GM10847 (cell line): ENCODE measurements around the gene DACH1.

Source experiments
- POLR2A ChIP-seq: IDR thresholded peaks from 2 replicates; pipeline ENCODE4 v1.6.1; 2011; ENCODE audit not compliant: insufficient read length; ENCODE audit errors: extremely low read depth

Gene DACH1

GRCh38 chr13:71503781-71504180, 363.2 kb downstream of the DACH1 start:
- no peak for TF ChIP-seq POLR2A

- no peak for TF ChIP-seq POLR2A
These were observed 367.0 kb downstream of the DACH1 start for GRCh38 chr13:71499944-71500514.

- no peak for TF ChIP-seq POLR2A
These were observed 367.8 kb downstream of the DACH1 start for GRCh38 chr13:71499235-71499634.

- TF ChIP-seq POLR2A: no peak
These were observed 373.8 kb downstream of the DACH1 start for GRCh38 chr13:71493189-71493588.

GRCh38 chr13:71492346-71492871, 374.6 kb downstream of the DACH1 start:
- no peak for TF ChIP-seq POLR2A

GRCh38 chr13:71491010-71491409, 376.0 kb downstream of the DACH1 start:
- TF ChIP-seq POLR2A: no peak

- no peak for TF ChIP-seq POLR2A
These were observed 378.0 kb downstream of the DACH1 start for GRCh38 chr13:71489041-71489440.

GRCh38 chr13:71488201-71488600, 378.8 kb downstream of the DACH1 start:
- no peak for TF ChIP-seq POLR2A

GRCh38 chr13:71485913-71486312, 381.1 kb downstream of the DACH1 start:
- TF ChIP-seq POLR2A: no peak

GRCh38 chr13:71483733-71484132, 383.3 kb downstream of the DACH1 start:
- TF ChIP-seq POLR2A: no peak

- TF ChIP-seq POLR2A: no peak
These were observed 385.5 kb downstream of the DACH1 start for GRCh38 chr13:71481501-71481900.

GRCh38 chr13:71481046-71481445, 386.0 kb downstream of the DACH1 start:
- no peak for TF ChIP-seq POLR2A

GRCh38 chr13:71477735-71478134, 389.3 kb downstream of the DACH1 start:
- no peak for TF ChIP-seq POLR2A

- TF ChIP-seq POLR2A: no peak
These were observed 392.1 kb downstream of the DACH1 start for GRCh38 chr13:71474936-71475335.

GRCh38 chr13:71469626-71470025, 397.4 kb downstream of the DACH1 start:
- TF ChIP-seq POLR2A: no peak

- no peak for TF ChIP-seq POLR2A
These were observed 402.3 kb downstream of the DACH1 start for GRCh38 chr13:71464686-71465085.

- no peak for TF ChIP-seq POLR2A
These were observed 405.1 kb downstream of the DACH1 start for GRCh38 chr13:71461892-71462291.
